HepG2 (cell line): ENCODE results near the gene SAMD14. TPM values are rescaled to one million over a fixed set of nuclear protein-coding genes. Genes with fewer than 3 reads are reported as not detected.

Source experiments
- CHCHD3 ChIP-seq: sonication (generic); formaldehyde crosslinking; IDR thresholded peaks from 2 replicates; pipeline ENCODE4 v1.8.0; 2022; ENCODE audit warnings: mild to moderate bottlenecking, missing genetic modification reagents, moderate library complexity
- IRX3 ChIP-seq: sonication (generic); formaldehyde crosslinking; IDR thresholded peaks from 2 replicates; pipeline ENCODE4 v1.8.1; 2023; ENCODE audit warnings: mild to moderate bottlenecking, low read depth, missing genetic modification reagents, borderline replicate concordance
- MAFG ChIP-seq: sonication (generic); formaldehyde crosslinking; IDR thresholded peaks from 2 replicates; pipeline ENCODE4 v1.5.1; 2020; ENCODE audit warnings: mild to moderate bottlenecking, missing genetic modification reagents
- MAFK ChIP-seq, 2 experiments: IDR thresholded peaks in 1 of 2; conservative IDR thresholded peaks in 1 of 2; 2 replicates each; pipeline ENCODE4 v1.6.1; 2011; ENCODE audit warnings: improper control_type of control experiment in 2 of 2, low read length in 2 of 2
- MIER3 ChIP-seq: IDR thresholded peaks from 2 replicates; pipeline ENCODE4 v1.6.1; 2016; ENCODE audit warnings: missing compliant biosample characterization, borderline replicate concordance
- MXD3 ChIP-seq: IDR thresholded peaks from 2 replicates; pipeline ENCODE4 v1.6.1; 2016; ENCODE audit warnings: mild to moderate bottlenecking, missing biosample characterization, missing genetic modification reagents
- NCOA2 ChIP-seq: sonication (generic); formaldehyde crosslinking; IDR thresholded peaks from 2 replicates; pipeline ENCODE4 v1.8.0; 2022; ENCODE audit warnings: inconsistent platforms
- PATZ1 ChIP-seq: sonication (generic); formaldehyde crosslinking; IDR thresholded peaks from 2 replicates; pipeline ENCODE4 v1.4.0; 2020; ENCODE audit warnings: missing genetic modification reagents
- SKIL ChIP-seq: sonication (generic); formaldehyde crosslinking; IDR thresholded peaks from 2 replicates; pipeline ENCODE4 v1.8.0; 2022; ENCODE audit warnings: missing genetic modification reagents, mild to moderate bottlenecking, moderate library complexity, borderline replicate concordance
- TBL1XR1 ChIP-seq: fragments of 150-350 bp; IDR thresholded peaks from 2 replicates; pipeline ENCODE4 v1.6.1; 2014; ENCODE audit warnings: borderline replicate concordance, low read length; ENCODE audit not compliant: partially characterized antibody
- ZBTB26 ChIP-seq: IDR thresholded peaks from 2 replicates; pipeline ENCODE4 v1.6.1; 2016; ENCODE audit warnings: missing compliant biosample characterization, missing genetic modification reagents, borderline replicate concordance
- ZBTB46 ChIP-seq: sonication (generic); formaldehyde crosslinking; IDR thresholded peaks from 2 replicates; pipeline ENCODE4 v1.4.0; 2020; ENCODE audit warnings: mild to moderate bottlenecking, missing genetic modification reagents, borderline replicate concordance
- ZNF446 ChIP-seq: sonication (generic); formaldehyde crosslinking; IDR thresholded peaks from 2 replicates; pipeline ENCODE4 v1.5.0; 2020; ENCODE audit warnings: mild to moderate bottlenecking, missing genetic modification reagents
- ZNF552 ChIP-seq: sonication (generic); formaldehyde crosslinking; IDR thresholded peaks from 2 replicates; pipeline ENCODE4 v1.9.0; 2022; ENCODE audit warnings: missing genetic modification reagents, mild to moderate bottlenecking, borderline replicate concordance
- ZNF607 ChIP-seq: sonication (generic); formaldehyde crosslinking; IDR thresholded peaks from 2 replicates; pipeline ENCODE4 v1.5.1; 2020; ENCODE audit warnings: missing genetic modification reagents, mild to moderate bottlenecking, borderline replicate concordance
- ZNF879 ChIP-seq: sonication (generic); formaldehyde crosslinking; IDR thresholded peaks from 2 replicates; pipeline ENCODE4 v1.8.1; 2023; ENCODE audit warnings: missing genetic modification reagents
- ZUFSP ChIP-seq: sonication (generic); formaldehyde crosslinking; IDR thresholded peaks from 2 replicates; pipeline ENCODE4 v1.9.0; 2021; ENCODE audit warnings: missing genetic modification reagents, mild to moderate bottlenecking, borderline replicate concordance
- polyA plus RNA-seq, 8 experiments: library from polyadenylated mRNA; depleted of rRNA in 3 of 8; stranded (reverse) in 7 of 8; unstranded in 1 of 8; fragments of >200 nt; fragmentation: Illumina TruSeq in 4 of 8; extraction: Trizol in 4 of 8; gene quantifications; 2 replicates each; pipeline versions ENCODE4 v1.2.1 to v1.2.3, GENCODE V29; 2011 to 2016; ENCODE audit warnings: low read depth in 4 of 8, missing spikeins in 1 of 8, mixed read lengths in 1 of 8; ENCODE audit not compliant: insufficient read depth in 1 of 8
- total RNA-seq, 5 experiments: library from RNA; depleted of rRNA; stranded (reverse); fragments of >200 nt; fragmentation: Illumina TruSeq; extraction: Trizol; gene quantifications; 2 replicates each; pipeline ENCODE4 v1.2.3, GENCODE V29; 2016; ENCODE audit warnings: low read depth in 1 of 5

Gene SAMD14
- total and polyA plus RNA-seq, 2 of the 13 experiments (the other 11 are each of a cell fraction or from before 2014, with no cell fraction given) = 0.07 to 0.22 TPM

GRCh38 chr17:50161023-50161910, 31.3 kb upstream of the SAMD14 start (continued):
- TF ChIP-seq ZBTB26 (CRISPR knock-in tag) (no peak), MIER3 (CRISPR knock-in tag) (peak; percentile 75; the same call in 1 of the 2 replicates), ZUFSP (CRISPR knock-in tag) (no peak), MXD3 (peak; percentile 43; the same call in 1 of the 2 replicates), ZBTB46 (CRISPR knock-in tag) (peak; percentile 62; the same call in 1 of the 2 replicates), TBL1XR1 (no peak), ZNF879 (CRISPR knock-in tag) (no peak), NCOA2 (CRISPR knock-in tag) (no peak; the same call in 1 of the 2 replicates), PATZ1 (CRISPR knock-in tag) (peak; percentile 87), ZNF552 (CRISPR knock-in tag) (no peak), ZNF446 (0 out of 2 replicates have a peak, but pooled peaks have one; percentile 56), ZNF607 (CRISPR knock-in tag) (peak; percentile 51; the same call in 1 of the 2 replicates), MAFK (conservative IDR thresholded peaks at IDR 0.05 in 1 of 2, IDR thresholded peaks at IDR 0.05 in 1 of 2; ENCODE audit: low read length in 2 of 2) (no peak), SKIL (no peak), IRX3 (CRISPR knock-in tag) (no peak), MAFG (CRISPR knock-in tag) (no peak), CHCHD3 (CRISPR knock-in tag) (no peak)
